Measurements from ENCODE around the gene ZNF248.

Gene ZNF248

DNA sequence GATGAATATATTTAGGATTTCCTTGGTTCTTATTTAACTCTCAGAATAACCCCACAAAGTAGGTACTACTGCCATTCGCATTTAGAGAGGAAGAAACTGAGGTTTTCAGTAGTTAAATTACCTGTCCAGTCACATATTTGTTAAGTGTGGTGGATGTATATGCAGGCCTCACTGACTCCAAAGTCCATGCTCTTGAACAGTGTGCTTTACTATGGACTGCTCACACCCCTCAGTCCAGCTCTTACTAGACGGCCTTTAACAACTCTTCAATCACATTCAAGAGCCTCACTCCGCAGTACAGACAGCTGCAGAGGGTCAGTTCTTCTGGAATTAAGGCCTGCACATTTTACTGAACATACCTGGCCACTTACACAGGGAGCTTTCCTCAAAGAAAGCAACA, 36.2 kb downstream of the ZNF248 start:
- no peak for DNase-seq

DNA sequence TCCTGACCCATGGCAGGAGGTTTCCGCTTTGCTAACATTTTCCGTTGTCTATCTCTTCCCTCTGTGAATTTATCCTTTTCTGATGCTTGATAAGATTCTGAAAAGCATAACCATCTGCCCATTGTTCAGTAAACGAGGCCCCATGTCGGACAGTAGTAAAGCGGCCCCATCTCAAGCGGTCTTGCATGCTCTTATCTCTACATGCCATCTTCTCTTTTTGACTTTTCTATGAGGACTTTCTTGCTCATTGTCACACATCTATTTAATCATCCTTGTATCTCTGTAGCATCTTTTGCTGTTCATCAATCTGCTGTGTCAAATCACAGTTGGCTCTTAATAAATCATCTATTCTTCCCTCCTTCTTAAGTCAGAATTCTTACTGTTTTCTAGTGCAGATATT, 37.6 kb downstream of the ZNF248 start:
- no peak for DNase-seq

DNA sequence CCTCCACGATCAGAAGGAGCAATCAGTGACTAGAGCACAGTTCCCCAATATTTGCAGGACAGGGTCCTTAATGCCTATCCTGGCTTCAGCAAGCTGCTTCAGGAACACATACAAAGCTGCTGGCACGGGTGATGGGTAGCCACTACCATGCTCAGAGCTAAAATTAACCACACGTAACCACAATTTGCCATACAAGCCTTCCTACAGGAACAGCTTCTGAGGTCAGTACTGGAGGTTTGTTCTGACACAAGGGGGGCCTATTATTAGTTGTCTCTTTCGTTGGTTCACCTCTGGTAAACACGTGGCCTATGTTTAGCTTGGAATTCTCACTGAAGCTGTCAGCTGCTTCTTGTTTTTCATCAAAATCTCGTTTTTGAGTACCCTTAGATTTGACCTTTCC, 41.1 kb downstream of the ZNF248 start:
- no peak for DNase-seq

GRCh38 chr10:37813763-37814162, 43.6 kb downstream of the ZNF248 start:
- no peak for DNase-seq

DNA sequence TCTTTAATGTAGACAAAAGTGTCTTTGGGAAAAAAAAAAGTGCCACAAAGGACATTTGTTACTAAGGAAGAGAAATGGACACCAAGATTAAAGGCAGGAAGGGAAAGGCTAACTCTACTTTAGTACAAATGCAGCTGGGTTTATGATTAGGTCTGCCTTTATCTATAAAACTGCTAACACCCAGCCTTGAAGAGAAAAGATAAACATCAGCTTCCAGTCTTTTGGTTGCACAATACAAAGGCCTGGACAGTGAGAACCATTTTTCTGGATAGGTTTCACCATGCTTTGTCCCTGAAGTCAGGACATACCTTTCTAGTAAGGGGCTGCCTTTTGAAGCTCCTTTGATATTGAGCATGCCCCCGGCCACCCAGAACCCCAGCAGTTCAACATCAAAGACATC, 45.1 kb downstream of the ZNF248 start:
- no peak for DNase-seq

DNA sequence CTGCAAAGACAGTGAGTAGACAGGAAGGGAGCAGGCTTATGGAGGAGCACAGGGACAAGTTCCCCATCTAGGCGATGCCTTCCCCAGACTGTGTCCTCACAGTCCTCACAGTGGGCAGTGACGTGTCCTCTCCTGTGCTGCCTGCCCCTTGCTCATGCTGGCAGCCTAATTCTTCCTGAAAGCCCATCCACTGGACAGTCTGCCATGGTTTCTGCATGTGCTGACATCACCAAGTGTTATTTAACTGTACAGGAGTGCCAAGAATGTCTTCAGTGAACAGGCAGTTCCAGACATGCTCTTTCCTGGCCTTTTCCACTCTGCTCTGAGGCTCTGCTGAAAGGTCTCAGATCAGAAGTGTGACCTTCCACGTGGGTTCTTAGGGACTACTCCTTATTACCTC, 54.1 kb downstream of the ZNF248 start:
- DNase-seq = no peak

GRCh38 chr10:37801557-37801956, 55.9 kb downstream of the ZNF248 start:
- no peak for DNase-seq

- DNase-seq = no peak
Measured at GRCh38 chr10:37794305-37794976, 63.0 kb downstream of the ZNF248 start.

DNA sequence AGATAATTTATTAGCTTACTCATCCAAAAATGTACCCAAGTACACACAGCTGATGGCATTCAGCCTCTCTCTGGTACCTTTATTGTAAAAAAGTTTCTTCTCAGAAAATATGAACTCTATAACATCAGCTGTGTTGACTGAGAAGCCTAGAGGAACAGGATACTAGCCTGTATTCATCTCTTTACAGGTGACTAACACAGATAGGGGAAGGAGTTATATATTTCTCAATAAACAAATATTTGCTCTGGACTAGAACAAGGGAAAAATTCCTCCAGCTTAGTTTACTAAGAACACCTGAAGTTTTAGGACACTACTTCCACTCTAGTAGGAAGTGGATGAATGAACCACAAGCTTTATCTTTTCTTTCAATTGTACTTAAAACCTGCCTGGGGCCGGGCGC, 67.8 kb downstream of the ZNF248 start:
- DNase-seq = no peak

DNA sequence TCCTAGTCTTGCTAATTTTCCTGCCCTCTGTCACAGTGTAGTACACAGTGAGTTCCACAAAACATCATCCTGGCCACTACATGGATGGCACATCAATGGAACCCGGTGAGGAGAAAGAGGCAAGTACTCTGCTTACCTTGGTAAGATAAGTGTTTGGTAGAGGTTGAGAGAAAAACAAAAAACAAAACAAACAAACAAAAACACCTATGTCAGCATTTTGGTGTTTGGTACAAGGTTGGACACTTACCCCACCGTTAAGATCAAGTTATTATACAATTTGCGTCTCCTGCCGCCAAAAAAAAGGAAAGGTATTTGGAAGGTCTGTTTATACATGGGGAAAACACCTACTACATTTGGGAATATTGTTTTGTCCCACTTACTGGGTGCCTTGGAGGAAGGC, 72.7 kb downstream of the ZNF248 start:
- no peak for DNase-seq

GRCh38 chr10:37780536-37780935, 76.9 kb downstream of the ZNF248 start:
- no peak for DNase-seq

GRCh38 chr10:37777056-37777455, 80.4 kb downstream of the ZNF248 start:
- DNase-seq = no peak

GRCh38 chr10:37775612-37776011, 81.8 kb downstream of the ZNF248 start:
- no peak for DNase-seq

DNA sequence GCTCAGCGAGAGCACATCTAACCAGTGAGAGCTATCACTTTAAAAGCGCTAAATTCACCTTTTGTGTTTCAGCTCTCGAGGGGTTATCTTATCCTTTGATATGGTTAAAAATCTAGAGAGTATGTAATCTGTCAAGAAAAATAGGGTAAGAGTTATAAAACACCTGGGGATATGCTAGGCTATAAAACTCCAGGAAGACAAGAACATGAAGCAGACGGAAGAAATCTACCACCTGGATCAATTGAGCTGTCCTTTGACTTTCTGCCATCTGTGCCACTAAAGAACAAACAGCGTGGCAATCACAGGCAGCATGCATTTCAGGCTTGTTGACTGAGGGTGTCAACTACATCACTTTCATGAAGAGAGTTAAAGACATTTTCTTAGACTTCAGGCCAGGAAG, 83.1 kb downstream of the ZNF248 start:
- DNase-seq = no peak

DNA sequence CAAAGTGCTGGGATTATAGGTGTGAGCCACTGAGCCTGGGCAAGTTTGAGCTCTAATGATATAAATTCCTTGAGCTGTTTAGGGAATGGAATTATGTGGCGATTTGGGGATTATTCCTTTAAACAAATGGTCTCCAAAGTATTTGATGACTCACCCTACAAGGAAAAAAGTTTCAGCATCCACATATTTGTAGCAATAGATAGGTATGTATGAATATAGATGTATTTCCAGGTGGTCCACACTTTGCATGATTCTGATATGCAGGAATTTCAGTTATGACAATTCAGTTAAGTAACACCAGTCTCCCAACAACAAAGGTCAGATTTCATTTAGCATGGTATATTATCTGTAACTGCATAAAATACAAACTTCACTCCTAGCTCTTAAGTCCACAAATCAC, 92.2 kb downstream of the ZNF248 start:
- no peak for DNase-seq

DNA sequence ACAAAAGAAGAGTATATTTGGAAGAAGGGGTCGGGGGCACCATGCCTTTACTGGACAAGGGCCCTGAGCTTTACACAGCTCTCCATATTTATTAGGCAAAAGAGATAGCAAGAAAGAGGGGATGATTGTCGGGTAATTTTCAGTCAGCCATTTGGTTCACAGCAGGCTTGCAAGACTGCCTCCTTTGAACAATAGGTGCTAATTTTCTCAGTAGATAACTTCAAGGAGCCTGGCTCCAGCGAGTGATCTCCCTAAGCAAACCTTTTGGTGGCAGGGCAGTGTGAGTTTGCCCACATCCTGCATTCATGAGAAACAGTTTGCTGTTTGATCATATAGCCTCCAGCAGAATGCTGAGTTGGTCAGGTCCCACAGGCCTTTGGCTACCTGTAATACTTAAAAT, 94.3 kb downstream of the ZNF248 start:
- no peak for DNase-seq

- no peak for DNase-seq
Measured at GRCh38 chr10:37762287-37762686, 95.1 kb downstream of the ZNF248 start.

DNA sequence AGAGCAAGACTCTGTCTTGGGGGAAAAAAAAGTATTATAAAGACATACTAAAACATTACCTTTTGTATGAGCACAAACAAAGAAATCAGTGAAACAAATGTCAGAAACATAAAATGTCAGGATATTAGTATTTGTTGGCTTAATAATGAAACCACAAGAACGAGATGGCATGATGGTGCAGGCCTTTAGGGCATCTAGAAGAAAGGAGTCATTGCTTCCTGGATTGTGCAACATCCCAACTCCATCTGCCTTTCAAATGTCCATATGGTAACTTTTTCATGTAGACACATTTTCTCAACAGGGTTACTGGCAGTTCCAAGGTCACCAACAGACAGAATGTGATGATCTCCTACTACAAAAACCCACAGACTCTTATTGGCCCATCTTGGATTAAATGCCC, 96.6 kb downstream of the ZNF248 start:
- no peak for DNase-seq

DNA sequence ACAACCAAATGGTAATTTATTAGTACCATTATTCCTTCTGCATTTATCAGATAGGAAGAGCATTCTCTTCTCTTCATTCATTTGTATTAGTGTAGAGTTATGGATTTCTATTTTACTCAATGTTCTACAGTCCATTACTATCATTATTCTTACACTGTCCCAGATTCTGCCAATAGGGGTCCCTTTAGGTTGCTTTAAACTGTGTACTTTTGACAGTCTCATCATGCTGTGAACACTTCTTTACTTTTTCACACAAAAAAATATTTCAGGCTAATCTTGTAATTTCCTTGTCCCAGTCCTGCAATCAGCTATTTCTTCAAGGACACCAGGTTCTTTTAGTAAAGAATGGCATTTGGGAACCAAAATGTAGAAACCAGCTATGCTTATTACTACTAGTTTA, 99.3 kb downstream of the ZNF248 start:
- no peak for DNase-seq

DNA sequence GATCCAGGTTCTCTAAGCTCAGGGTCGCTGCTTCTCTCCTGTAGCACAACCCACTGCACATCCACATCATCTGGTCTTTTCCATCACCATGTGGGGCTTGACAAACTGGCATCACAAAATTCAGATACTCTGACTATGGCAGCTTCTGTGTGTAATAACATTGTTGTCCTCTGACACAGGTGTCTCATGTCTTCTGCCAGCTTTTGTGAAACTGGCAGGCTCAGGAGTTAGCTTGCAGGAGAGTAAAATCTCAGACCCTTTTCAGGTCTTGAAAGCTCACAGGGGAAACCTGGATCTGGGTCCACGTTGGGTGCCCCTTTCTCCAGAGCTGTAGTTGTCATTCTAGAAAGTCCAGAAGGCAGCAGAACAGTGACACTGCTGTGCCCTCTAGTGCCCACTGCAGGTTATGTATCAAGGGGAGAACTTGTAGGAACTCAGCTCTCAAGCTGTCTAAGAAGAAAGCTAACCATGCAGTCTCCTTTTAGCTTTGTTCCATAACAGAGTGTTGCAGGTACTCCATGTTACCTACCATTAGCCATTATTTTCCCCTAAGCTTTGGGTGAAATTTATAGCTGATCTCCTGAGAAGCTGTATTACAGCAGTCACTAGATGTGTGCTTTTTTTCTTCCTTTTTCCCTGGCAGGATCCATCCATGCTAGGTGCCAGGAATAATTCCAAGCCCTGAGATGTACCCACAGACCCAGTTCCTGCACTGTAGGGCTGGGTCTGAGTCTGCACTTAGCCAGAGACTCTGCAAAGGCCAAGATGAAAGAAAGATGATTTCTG, 102.7 kb downstream of the ZNF248 start:
- DNase-seq = no peak

DNA sequence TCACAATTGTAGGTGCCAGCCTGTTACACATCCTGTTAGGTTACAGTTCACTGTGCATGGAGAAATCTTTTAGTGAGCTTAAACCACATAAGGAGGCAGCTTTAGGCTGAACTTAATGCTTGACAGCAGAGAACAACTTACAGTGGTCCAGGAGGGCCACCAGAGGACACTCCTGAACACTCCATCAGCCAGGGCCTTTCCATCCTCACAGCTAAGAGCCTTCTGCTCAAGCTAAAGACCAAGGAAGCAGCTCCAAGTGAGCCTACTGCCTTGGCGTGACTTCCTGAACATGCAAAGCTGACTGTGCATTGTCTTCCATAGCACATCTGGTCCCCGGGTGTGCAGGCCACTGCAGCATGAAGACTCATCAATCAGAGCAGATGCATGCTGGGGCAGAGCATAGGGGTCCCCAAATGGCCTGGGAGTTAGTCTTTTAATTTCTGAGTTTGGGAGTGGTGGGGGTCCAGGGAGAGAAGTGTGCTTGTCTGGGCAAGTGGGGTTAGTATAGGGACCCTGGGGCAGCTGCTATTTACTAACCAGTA, 105.0 kb downstream of the ZNF248 start:
- DNase-seq = no peak

GRCh38 chr10:37748170-37748569, 109.2 kb downstream of the ZNF248 start:
- no peak for DNase-seq

- no peak for DNase-seq
Measured at GRCh38 chr10:37747081-37747480, 110.3 kb downstream of the ZNF248 start.

DNA sequence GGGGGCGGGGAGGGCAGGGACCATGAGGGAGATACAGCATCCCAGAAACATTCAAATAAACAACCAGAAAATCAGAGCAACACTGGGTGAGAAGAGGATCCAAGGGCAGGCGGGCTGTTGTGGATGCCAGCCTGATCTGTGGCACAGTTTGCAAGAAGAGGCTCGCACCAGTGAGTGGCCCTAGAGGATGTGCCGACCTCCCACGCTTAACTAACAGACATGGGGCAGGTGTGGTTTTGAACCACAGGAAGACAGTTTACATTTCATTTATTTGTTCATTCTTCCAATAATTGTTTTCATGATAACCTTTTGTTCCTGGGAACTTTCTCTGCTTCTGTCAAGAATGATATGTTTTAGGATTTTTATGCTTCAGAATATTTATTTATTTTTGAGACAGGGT, 115.6 kb downstream of the ZNF248 start:
- no peak for DNase-seq

Measured in T-helper 1 cell (primary cell).